HG03175 (cell line): Measurements from ENCODE around the gene ADGRV1.
"Not testable (repeated sequence)": the region's sequence is repeated elsewhere in the genome, so short reads cannot be mapped to it uniquely, and the experiment has no call there.

Experiments
- ATAC-seq: cut with Tn5 transposase; IDR thresholded peaks from one replicate; pipeline ENCODE4 v1.9.1; 2021; ENCODE audit warnings: mild to moderate bottlenecking, moderate library complexity; ENCODE audit not compliant: unreplicated experiment

Gene ADGRV1

GRCh38 chr5:90718387-90718786, 159.8 kb downstream of the ADGRV1 start:
- ATAC-seq = no peak

- no peak for ATAC-seq
Observed at GRCh38 chr5:90739567-90739966, 181.0 kb downstream of the ADGRV1 start.

DNA sequence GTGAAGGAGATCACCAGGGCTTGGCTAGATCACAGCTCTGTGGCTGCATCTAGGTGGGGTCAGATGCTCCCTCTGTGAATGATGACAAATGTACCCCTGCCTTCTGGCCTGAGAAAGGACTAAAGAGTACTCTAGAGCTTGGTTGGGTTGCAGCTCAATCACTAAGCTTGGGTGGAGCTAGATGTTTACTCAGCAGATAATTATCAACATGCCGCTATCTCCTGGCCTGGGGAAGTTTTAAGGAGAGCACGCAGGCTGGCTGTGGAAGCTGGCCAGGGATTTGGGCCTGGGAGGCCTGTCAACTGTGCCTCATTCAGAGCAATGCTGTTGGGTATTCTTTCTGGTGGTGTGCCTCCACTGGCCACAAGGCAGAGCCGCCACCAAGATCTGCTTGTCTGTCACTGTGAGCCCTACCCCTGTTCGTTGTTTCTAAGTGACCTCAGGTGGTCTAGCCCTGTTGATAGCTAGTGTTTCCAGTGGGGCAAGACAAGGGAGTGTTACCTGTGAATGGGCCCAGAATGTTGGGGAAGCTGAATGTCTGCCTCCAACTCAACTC, 181.7 kb downstream of the ADGRV1 start:
- ATAC-seq = no peak

- no peak for ATAC-seq
Observed at GRCh38 chr5:90741022-90741564, 182.5 kb downstream of the ADGRV1 start.

DNA sequence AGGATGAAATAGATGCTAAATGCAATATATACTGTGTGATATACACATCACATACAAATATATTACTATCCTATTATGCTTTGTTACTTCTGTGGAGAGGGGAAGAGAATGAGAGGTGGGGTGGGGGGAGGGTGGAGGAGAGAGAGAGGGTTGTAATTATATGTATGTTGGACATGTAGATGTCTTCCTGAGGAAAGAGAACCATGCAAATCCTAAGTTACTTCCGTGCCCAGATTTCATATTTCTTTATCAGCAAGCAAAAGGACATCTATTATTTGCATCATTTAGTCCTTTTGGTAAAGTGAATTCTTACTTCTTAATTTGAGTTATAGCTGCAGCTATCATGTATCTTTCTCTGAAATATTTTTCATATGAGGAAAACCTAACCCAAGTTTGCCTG, 187.5 kb downstream of the ADGRV1 start:
- no peak for ATAC-seq

DNA sequence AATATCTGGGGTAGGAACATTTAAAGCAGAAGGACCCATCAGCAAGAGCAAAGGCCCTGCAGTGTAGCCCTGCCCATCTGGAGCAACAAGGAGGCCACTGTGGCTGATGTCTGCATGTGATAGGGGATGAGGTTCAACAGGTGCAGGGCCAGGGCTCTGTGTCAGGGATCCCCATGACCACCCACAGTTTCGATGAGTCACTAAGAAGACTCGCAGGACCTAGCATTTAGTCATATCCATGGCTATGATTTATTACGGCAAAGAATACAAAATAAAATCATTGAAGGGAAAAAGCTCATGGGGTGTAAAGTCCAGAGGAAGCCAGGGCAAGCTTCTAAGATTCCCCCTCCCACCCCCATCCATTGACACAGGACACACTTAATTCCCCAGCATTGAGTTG, 188.6 kb downstream of the ADGRV1 start:
- ATAC-seq = no peak

- ATAC-seq = no peak
Observed at GRCh38 chr5:90747693-90748092, 189.1 kb downstream of the ADGRV1 start.

- no peak for ATAC-seq
Observed at GRCh38 chr5:90759119-90759518, 200.5 kb downstream of the ADGRV1 start.

DNA sequence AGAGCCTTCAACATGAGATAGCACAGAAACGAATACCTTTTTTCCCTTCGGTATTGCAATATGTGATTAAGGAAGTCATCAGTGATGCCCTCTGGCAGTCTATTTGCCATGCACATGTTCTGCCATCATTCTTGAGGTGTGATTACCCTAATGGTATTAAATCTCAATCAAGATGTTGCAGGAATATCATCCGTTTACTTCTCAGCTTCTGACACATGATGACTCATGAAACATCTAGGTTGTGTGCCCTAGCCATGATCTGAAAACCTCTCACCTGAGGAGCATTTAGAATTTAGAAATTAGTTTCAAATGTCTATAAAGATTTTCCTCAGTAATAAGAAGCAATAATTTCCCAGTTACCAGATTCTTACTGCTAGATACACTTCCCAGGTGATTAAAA, 209.1 kb downstream of the ADGRV1 start:
- no peak for ATAC-seq

DNA sequence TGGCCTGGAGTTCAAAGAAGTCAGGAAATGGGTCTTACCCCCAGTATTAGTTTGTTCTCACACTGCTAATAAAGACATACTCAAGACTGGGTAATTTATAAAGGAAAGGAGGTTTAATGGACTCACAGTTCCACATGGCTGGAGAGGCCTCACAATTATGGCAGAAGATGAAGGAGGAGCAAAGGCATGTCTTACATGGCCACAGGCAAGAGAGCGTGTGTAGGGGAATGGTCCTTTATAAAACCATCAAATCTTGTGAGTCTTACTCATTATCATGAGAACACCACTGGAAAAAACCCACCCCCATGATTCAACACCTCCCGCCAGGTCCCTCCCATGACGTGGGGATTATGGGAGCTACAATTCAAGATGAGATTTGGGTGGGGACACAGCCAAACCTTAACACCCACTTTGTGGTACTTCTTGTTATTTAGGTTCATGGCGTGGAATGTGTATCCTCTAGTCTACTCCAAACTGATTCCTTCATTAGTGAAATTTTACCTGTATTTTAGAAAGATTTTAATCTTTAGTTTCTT, 211.5 kb downstream of the ADGRV1 start:
- not testable (repeated sequence) for ATAC-seq

GRCh38 chr5:90777959-90778358, 219.4 kb downstream of the ADGRV1 start:
- no peak for ATAC-seq

DNA sequence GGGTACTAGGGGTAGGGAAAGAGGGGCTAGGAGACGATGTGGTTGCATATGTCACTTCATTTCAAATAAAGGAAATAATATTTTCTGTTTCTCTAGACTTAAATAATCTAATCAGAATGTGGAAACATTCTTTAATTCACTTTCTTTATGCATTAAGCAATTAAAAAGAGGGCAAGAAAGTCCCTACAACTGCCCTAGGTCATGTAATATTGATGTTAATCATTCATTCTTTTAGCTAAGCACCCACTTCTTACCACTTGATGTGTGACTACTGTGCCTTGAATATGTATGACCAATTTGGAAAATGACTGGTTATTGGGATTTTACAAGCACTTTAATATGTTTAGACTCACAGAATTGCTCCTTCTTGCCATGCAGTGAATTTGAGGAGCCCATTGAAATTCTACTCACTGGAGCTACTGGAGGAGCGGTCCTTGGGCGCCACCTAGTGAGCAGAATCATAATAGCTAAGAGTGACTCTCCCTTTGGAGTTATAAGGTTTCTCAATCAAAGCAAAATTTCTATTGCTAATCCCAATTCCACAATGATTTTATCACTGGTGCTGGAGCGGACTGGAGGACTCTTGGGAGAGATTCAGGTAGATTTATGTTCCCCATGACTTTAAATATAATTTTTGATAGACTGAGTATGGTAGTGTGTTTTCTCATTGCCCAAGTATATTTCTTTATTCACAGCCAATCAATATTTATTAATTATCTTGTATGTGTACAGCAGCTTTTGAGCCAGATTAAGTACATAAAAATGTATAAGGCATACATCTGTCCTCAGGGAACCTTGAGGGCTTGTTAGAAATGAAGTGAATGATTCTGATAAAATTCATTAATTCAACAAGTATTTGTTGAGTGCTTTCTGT, 225.1 kb downstream of the ADGRV1 start:
- ATAC-seq = peak; percentile 92

DNA sequence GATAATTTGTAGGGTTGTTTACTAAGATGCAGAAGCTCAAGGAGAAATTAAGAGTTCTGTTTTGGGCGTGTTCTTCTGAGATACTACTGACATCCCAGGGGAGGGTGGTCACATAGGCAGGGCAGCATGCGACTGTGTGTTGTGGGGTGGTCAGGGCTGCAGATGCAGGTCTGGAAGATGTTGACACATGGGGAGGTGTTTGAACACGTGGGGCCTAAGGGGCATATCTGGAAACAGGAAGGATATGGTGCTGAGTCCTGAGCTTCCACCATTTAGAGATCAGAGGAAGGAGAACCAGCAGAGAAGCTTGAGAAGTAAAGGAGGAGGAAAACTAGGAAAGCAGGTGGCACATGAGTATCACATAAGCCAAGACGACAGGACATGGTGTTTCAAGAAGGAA, 228.2 kb downstream of the ADGRV1 start:
- ATAC-seq = no peak

- no peak for ATAC-seq
Observed at GRCh38 chr5:90792725-90793124, 234.1 kb downstream of the ADGRV1 start.

GRCh38 chr5:90793183-90793582, 234.6 kb downstream of the ADGRV1 start:
- no peak for ATAC-seq

DNA sequence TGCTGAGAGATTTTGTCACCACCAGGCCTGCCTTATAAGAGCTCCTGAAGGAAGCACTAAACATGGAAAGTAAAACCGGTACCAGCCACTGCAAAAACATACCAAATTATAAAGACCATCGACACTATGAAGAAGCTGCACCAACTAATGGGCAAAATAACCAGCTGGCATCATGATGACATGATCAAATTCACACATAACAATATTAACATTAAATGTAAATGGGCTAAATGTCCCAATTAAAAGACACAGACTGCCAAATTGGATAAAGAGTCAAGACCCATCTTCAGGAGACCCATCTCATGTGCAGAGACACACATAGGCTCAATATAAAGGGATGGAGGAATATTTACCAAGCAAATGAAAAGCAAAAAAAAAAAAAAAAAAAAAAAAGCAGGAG, 238.3 kb downstream of the ADGRV1 start:
- ATAC-seq = not testable (repeated sequence)

DNA sequence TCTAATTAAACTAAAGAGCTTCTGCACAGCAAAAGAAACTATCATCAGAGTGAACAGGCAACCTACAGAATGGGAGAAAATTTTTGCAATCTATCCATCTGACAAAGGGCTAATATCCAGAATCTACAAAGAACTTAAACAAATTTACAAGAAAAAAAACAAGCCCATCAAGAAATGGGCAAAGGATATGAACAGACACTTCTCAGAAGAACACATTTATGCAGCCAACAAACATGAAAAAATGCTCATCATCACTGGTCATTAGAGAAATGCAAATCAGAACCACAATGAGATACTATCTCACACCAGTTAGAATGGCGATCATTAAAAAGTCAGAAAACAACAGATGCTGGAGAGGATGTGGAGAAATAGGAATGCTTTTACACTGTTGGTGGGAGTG, 241.5 kb downstream of the ADGRV1 start:
- not testable (repeated sequence) for ATAC-seq

DNA sequence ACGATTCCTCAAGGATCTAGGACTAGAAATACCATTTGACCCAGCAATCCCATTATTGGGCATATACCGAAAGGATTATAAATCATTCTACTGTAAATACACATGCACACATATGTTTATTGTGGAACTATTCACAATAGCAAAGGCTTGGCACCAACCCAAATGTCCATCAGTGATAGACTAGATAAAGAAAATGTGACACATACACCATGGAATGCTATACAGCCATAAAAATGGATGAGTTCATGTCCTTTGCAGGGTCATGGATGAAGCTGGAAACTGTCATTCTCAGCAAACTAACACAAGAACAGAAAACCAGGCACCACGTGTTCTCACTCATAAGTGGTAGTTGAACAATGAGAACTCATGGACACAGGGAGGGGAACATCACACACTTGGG, 241.9 kb downstream of the ADGRV1 start:
- not testable (repeated sequence) for ATAC-seq

GRCh38 chr5:90802474-90803317, 244.1 kb downstream of the ADGRV1 start:
- peak; percentile 91 for ATAC-seq

DNA sequence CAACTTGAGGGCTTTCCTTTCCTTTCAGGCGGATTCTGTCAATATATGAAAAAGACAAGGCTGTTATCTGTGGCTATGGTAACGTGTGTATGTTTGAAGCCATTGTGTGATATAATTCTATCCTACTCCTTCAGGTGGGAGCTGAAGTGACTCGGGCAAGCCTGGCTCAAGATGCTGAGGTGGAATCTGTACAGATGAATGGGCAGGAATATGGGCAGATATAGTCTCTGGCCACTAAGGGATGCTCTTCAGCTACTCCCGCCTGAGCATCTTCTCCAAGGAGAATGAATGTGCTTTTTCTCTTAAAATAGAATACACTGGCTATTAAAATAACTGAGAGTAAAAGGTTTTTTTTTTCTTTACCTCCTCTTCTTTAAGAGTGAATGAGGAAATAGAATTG, 244.8 kb downstream of the ADGRV1 start:
- ATAC-seq = no peak

DNA sequence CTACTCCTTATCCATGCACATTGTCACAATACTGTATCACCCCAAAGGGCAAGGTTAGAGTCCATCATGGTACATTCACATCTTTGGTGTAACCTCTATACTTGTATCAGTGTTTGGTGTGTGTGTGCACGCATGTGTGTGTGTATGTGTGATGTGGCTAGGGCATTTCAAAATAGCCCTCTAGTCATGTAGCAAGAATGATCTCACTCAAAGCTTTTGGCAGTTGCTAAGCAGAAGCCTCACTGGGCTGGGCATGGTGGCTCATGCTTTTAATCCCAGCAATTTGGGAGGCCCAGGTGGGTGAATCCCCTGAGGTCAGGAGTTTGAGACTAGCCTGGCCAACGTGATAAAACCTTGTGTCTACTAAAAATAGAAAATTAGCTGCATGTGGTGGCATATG, 245.3 kb downstream of the ADGRV1 start:
- no peak for ATAC-seq
